DOHH2 (cell line): Measurements from ENCODE around the gene TSPAN11.

ENCODE experiments used
- H3F3A ChIP-seq: fragments of 200-600 bp; sonication (generic), shearing (Covaris generic); 2 replicates; pipeline ENCODE4 v1.6.0; 2016; ENCODE audit warnings: antibody characterized with exemption, mild to moderate bottlenecking; ENCODE audit not compliant: control insufficient read depth, insufficient read depth
- H3K27ac ChIP-seq: fragments of 200-600 bp; sonication (generic); 2 replicates; pipeline ENCODE4 v1.5.1; 2014; ENCODE audit warnings: low read depth, mild to moderate bottlenecking, low read length, moderate library complexity
- H3K27me3 ChIP-seq: fragments of 200-600 bp; sonication (generic); 2 replicates; pipeline ENCODE4 v1.6.1; 2014; ENCODE audit warnings: mild to moderate bottlenecking, low read length, mixed read lengths; ENCODE audit not compliant: control insufficient read depth
- H3K36me3 ChIP-seq: fragments of 200-600 bp; sonication (generic); 2 replicates; pipeline ENCODE4 v1.6.1; 2014; ENCODE audit warnings: mild to moderate bottlenecking, low read length, moderate library complexity, mixed read lengths; ENCODE audit not compliant: control insufficient read depth
- H3K4me1 ChIP-seq: fragments of 200-600 bp; sonication (generic); 2 replicates; pipeline ENCODE4 v1.6.1; 2014; ENCODE audit warnings: mild to moderate bottlenecking, low read length, mixed read lengths; ENCODE audit not compliant: control insufficient read depth
- H3K4me2 ChIP-seq: fragments of 200-600 bp; sonication (generic); 2 replicates; pipeline ENCODE4 v1.6.0; 2014; ENCODE audit warnings: mild to moderate bottlenecking, low read length, moderate library complexity
- H3K4me3 ChIP-seq: fragments of 200-600 bp; sonication (generic); 2 replicates; pipeline ENCODE4 v1.5.1; 2014; ENCODE audit warnings: mild to moderate bottlenecking, low read length, mixed read lengths
- H3K79me2 ChIP-seq: fragments of 200-600 bp; sonication (generic); 2 replicates; pipeline ENCODE4 v1.6.1; 2014; ENCODE audit warnings: mild to moderate bottlenecking, low read length, mixed read lengths; ENCODE audit not compliant: control insufficient read depth
- H3K9me2 ChIP-seq: fragments of 200-600 bp; sonication (generic); replicated peaks from 2 replicates; pipeline ENCODE4 v1.6.1; 2014; ENCODE audit warnings: mild to moderate bottlenecking, low read length, mixed read lengths; ENCODE audit not compliant: control insufficient read depth
- H3K9me3 ChIP-seq: fragments of 200-600 bp; sonication (generic); 2 replicates; pipeline ENCODE4 v1.6.1; 2014; ENCODE audit warnings: antibody characterized with exemption, low read length, mixed read lengths; ENCODE audit not compliant: control insufficient read depth, insufficient read depth
- H4K20me1 ChIP-seq: fragments of 200-600 bp; sonication (generic); 2 replicates; pipeline ENCODE4 v1.6.0; 2014; ENCODE audit warnings: low read depth, mild to moderate bottlenecking, antibody characterized with exemption, low read length, moderate library complexity; ENCODE audit not compliant: control insufficient read depth, insufficient read depth
- EZH2phosphoT487 ChIP-seq: fragments of 200-600 bp; sonication (generic); IDR thresholded peaks from 2 replicates; pipeline ENCODE4 v1.6.1; 2017; ENCODE audit warnings: borderline replicate concordance, mild to moderate bottlenecking, antibody characterized with exemption, low read length, moderate library complexity, mixed read lengths
- TF ChIP-seq, protein P1 (sequence below): fragments of 200-600 bp; sonication (generic); IDR thresholded peaks from one replicate; pipeline ENCODE4 v1.5.1; 2014; ENCODE audit warnings: antibody characterized with exemption, mild to moderate bottlenecking, low read depth, low read length; ENCODE audit not compliant: poor library complexity, severe bottlenecking

Gene TSPAN11

DNA sequence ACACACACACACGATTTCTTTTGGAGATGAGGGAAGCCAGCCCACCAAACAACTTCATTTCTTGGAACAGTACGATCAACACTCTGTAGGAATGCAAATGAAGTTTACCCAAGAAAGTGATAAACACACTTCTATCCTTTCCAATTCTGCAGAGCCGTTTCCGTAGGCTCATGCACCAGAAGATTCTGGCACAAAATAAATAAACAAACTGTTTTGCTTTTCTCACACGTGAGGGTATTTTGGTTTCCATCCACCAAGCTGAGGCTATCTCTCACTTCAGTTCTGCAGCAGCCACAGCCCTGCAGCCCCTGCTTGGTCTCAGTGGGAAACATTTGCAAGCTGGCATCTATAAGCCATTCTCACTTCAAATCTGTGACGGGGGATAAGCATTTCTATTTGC lies 15.3 kb upstream of the TSPAN11 start:
- Histone ChIP-seq H3K36me3 (no peaks in the 10 kb centered on the region), H3K4me3 (no peak overlapping the region), H3K79me2 (no peaks in the 10 kb centered on the region), H3K4me2 (no peak overlapping the region), H3K27ac (no peak overlapping the region), H3K9me3 (no peaks in the 10 kb centered on the region), H4K20me1 (no peaks in the 10 kb centered on the region), H3F3A (no peaks in the 10 kb centered on the region), H3K9me2 (no peaks in the 10 kb centered on the region), H3K4me1 (no peaks in the 10 kb centered on the region), H3K27me3 (0 out of 2 replicates have a peak, but pooled peaks cover 3% of the 10 kb centered on the region)
- TF ChIP-seq, protein P1, sequence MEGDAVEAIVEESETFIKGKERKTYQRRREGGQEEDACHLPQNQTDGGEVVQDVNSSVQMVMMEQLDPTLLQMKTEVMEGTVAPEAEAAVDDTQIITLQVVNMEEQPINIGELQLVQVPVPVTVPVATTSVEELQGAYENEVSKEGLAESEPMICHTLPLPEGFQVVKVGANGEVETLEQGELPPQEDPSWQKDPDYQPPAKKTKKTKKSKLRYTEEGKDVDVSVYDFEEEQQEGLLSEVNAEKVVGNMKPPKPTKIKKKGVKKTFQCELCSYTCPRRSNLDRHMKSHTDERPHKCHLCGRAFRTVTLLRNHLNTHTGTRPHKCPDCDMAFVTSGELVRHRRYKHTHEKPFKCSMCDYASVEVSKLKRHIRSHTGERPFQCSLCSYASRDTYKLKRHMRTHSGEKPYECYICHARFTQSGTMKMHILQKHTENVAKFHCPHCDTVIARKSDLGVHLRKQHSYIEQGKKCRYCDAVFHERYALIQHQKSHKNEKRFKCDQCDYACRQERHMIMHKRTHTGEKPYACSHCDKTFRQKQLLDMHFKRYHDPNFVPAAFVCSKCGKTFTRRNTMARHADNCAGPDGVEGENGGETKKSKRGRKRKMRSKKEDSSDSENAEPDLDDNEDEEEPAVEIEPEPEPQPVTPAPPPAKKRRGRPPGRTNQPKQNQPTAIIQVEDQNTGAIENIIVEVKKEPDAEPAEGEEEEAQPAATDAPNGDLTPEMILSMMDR = no peak
- TF ChIP-seq EZH2phosphoT487 = no peak

DNA sequence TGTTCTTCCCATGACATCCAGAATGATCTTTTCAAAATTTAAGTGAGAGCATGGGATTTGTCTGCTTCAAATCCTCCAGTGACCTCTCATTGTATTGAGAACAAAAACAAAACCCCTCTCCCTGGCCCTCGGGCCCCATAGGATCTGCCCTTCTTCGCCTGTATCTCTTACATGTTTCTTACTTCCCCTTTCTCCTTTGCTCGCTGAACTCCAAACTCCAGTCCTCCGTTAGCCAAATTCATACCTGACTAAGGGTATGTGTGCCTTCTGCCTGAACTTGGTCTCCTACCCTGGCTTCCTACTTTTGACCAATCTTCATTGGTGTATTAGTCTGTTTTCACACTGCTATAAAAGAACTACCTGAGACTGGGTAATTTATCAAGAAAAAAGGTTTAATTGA lies 13.2 kb upstream of the TSPAN11 start:
- Histone ChIP-seq H3K4me1 (no peaks in the 10 kb centered on the region), H3F3A (no peaks in the 10 kb centered on the region), H3K27ac (no peak overlapping the region), H3K27me3 (no peaks in the 10 kb centered on the region; the same call in 1 of the 2 replicates), H3K4me2 (no peak overlapping the region), H3K79me2 (no peaks in the 10 kb centered on the region), H3K4me3 (no peak overlapping the region), H3K9me3 (no peaks in the 10 kb centered on the region), H3K9me2 (no peaks in the 10 kb centered on the region), H3K36me3 (no peaks in the 10 kb centered on the region), H4K20me1 (no peaks in the 10 kb centered on the region)
- no peak for TF ChIP-seq EZH2phosphoT487
- TF ChIP-seq, protein P1 = no peak

DNA sequence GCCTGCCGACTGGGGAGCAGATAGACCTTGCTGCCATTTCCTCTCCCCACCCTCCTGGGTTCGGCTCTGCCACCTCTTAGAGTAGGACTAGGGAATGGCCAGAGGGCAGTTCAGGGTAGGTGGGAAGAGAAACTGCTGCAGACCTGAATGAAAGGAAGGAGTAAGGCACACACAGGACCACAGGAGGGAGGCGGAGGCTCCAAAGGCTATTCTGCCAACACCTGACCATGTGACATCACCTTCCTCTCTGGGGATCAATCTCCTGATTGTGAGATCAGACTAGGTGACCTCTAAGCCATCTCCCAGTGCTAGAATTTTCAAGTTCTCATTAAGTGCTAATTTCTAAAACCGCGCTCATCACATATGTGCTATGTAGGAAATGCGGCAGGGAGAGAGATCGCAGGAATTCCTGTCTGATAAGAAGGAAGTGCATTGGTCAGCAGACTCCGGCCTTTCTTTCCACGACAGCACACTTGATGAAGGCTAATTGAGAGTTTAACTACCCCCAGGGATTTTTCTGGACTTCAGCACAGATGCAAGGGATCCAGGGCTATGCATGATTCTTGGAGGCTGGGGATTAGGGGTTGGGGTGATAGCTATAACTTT lies 11.5 kb upstream of the TSPAN11 start:
- Histone ChIP-seq H3K4me1 (no peaks in the 10 kb centered on the region), H3K79me2 (no peaks in the 10 kb centered on the region), H3K27ac (no peak overlapping the region), H3K4me2 (no peak overlapping the region), H3K27me3 (no peaks in the 10 kb centered on the region; the same call in 1 of the 2 replicates), H3K9me3 (no peaks in the 10 kb centered on the region), H3F3A (no peaks in the 10 kb centered on the region), H3K36me3 (no peaks in the 10 kb centered on the region), H3K9me2 (no peaks in the 10 kb centered on the region), H4K20me1 (no peaks in the 10 kb centered on the region), H3K4me3 (no peak overlapping the region)
- TF ChIP-seq, protein P1 = no peak
- no peak for TF ChIP-seq EZH2phosphoT487
